Pancreas (tissue), 10 donors: ENCODE data around the gene ATXN10. TPM values are rescaled to one million over a fixed set of nuclear protein-coding genes. Genes with fewer than 3 reads are reported as not detected.

Experiments used
- ATAC-seq, 4 donors: fragments of 200-7000 bp; cut with Tn5 transposase; one replicate each; pipeline versions ENCODE4 v1.8.0 to v1.9.1; 2020; ENCODE audit warnings: mild to moderate bottlenecking in 4 of 4, moderate library complexity in 4 of 4
- DNase-seq, 6 donors: peaks; one replicate each; pipeline ENCODE4 v3.0.0-alpha.2; 2020
- FAIRE-seq: peaks from 2 replicates; lab custom pipeline; 2012; peaks lifted over from hg19 to GRCh38; lab: Jason Lieb, UNC
- H3K27ac ChIP-seq, 4 donors: fragments of 200-600 bp; sonication (generic); 1 replicate in 3 of 4; 2 replicates in 1 of 4; pipeline versions ENCODE4 v1.5.0 to v1.8.0; 2020
- H3K27me3 ChIP-seq, 4 donors: fragments of 200-600 bp; one replicate each; pipeline ENCODE4 v1.8.0; 2021
- H3K36me3 ChIP-seq, 3 donors: fragments of 200-600 bp; sonication (generic) in 1 of 3; one replicate each; pipeline versions ENCODE4 v1.5.0 to v1.8.0; 2020 to 2021
- H3K4me1 ChIP-seq, 3 donors: fragments of 200-600 bp; one replicate each; pipeline ENCODE4 v1.8.0; 2021
- H3K4me3 ChIP-seq, 4 donors: fragments of 200-600 bp; sonication (generic) in 2 of 4; one replicate each; pipeline versions ENCODE4 v1.5.0 to v1.8.0; 2020 to 2021
- H3K9me3 ChIP-seq, 4 donors: fragments of 200-600 bp; one replicate each; pipeline ENCODE4 v1.8.0; 2021
- WGBS, 2 donors: extraction: QIAGEN DNeasy Blood & Tissue Kit; methylation state at CpG; one replicate each; pipeline ENCODE4 v1.1.7; 2013; 5-methylcytosine and 5-hydroxymethylcytosine counted together
- intact Hi-C, 3 donors: fragments of 100-400 bp; cut with DNase I; formaldehyde crosslinking; loops; one replicate each; pipeline versions ENCODE4 v1.11.1 to v1.14.2; 2022
- polyA plus RNA-seq, 2 donors: library from polyadenylated mRNA; stranded (reverse); fragments of 200-250 nt; gene quantifications; one replicate each; pipeline ENCODE4 v1.2.3, GENCODE V29; 2013
- total RNA-seq, 6 donors: library from RNA; stranded (reverse); fragmentation: NEBNext Ultra II Directional in 4 of 6; extraction: Animal tissue kit (Norgen Biotek cat#: 25700) in 4 of 6; gene quantifications; one replicate each; pipeline versions ENCODE4 v1.2.1 to v1.2.4, GENCODE V29; 2021 to 2023
- TF ChIP-seq, protein P1 (sequence below), 4 donors: fragments of 200-600 bp; sonication (generic) in 3 of 4; IDR thresholded peaks; one replicate each; pipeline versions ENCODE4 v1.5.0 to v1.8.0; 2021; ENCODE audit warnings: antibody characterized with exemption in 4 of 4
- donor health status: healthy with polysubstance abuse.
- donor health status: DM: no; HTN: no; CAD: no; lungs with moderate emphysema.
- donor health status: DM: no; HTN: no; CAD: no.
- donor health status: control.
- donor health status: control.
- donor health status: Bipolar disorder and iron deficiency.
- donor health status: DM: yes; HTN: yes; CAD: no.
- donor health status: DM: no; HTN: no; CAD: no.
- donor health status: DM: no; HTN: no; CAD: no.
- donor health status: DM: yes; HTN: yes; CAD: no.

Gene ATXN10
- total and polyA plus RNA-seq, 8 donors, result 19.1 to 75.1 (median 62.4) TPM

DNA sequence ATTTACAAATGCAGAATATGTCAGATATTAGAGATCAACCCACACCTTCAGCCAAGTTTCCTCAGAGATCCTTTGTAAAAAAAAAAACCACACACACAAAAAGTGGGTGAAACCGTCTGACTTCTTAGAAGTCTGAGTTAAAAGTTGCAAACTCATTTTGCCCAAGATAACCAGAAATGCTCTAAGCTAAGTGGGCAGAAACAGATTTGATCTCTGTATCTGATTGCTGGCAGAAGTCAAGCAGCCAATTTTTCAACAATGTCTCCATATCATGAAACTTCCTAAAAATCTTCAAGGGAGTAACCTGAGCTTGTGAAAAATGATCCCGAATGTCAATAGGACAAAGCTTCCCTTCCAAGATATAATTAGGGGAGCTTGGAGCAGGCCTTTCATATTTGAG lies 28.6 kb upstream of the ATXN10 start:
- TF ChIP-seq, protein P1, sequence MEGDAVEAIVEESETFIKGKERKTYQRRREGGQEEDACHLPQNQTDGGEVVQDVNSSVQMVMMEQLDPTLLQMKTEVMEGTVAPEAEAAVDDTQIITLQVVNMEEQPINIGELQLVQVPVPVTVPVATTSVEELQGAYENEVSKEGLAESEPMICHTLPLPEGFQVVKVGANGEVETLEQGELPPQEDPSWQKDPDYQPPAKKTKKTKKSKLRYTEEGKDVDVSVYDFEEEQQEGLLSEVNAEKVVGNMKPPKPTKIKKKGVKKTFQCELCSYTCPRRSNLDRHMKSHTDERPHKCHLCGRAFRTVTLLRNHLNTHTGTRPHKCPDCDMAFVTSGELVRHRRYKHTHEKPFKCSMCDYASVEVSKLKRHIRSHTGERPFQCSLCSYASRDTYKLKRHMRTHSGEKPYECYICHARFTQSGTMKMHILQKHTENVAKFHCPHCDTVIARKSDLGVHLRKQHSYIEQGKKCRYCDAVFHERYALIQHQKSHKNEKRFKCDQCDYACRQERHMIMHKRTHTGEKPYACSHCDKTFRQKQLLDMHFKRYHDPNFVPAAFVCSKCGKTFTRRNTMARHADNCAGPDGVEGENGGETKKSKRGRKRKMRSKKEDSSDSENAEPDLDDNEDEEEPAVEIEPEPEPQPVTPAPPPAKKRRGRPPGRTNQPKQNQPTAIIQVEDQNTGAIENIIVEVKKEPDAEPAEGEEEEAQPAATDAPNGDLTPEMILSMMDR (IDR thresholded peaks at IDR 0.05), result no peak
- Histone ChIP-seq H3K27ac (no peak overlapping the region), H3K4me1 (no peaks in the 10 kb centered on the region), H3K36me3 (no peaks in the 10 kb centered on the region), H3K4me3 (no peak overlapping the region), H3K27me3 (no peaks in the 10 kb centered on the region), H3K9me3 (no peaks in the 10 kb centered on the region)
- no peak for DNase-seq
- intact Hi-C loops, result loop anchor here in 1 of 3 donors (10.0 kb wide), 1 partner anchor 222 kb away; no protein-coding TSS in a partner anchor
- no peak for ATAC-seq
- 32 to 40% methylated on average over 2 of the region's 2 CpGs for WGBS, 2 donors
- no peak for FAIRE-seq

DNA sequence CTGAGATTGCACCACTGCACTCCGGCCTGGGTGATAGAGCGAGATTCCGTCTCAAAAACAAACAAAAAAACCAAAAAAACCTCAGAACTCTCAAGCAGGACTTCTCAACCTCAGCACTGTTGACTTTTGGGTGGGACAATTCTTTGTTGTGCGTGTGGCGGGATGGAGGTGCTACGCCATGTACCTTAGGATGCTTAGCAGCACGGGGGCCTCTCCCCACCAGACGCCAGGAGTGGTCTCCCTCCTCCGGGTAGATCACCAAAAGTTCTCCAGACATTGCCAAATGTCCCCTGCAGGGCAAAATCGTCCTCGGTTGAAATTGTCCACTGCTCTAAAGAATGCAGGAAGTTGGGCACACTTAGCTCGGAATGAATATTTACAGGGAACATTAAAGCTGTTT lies 26.9 kb upstream of the ATXN10 start:
- Histone ChIP-seq H3K4me3 (no peak overlapping the region), H3K27me3 (no peaks in the 10 kb centered on the region), H3K36me3 (no peaks in the 10 kb centered on the region), H3K27ac (no peak overlapping the region), H3K9me3 (no peaks in the 10 kb centered on the region), H3K4me1 (no peaks in the 10 kb centered on the region)
- ATAC-seq, result no peak
- no peak for FAIRE-seq
- intact Hi-C loops, result loop anchor here in 1 of 3 donors (10.0 kb wide), 1 partner anchor 220 kb away; no protein-coding TSS in a partner anchor
- TF ChIP-seq, protein P1 (IDR thresholded peaks at IDR 0.05), result no peak
- WGBS, 2 donors, result 45 to 63% methylated on average over 12 of the region's 12 CpGs
- DNase-seq, result no peak

DNA sequence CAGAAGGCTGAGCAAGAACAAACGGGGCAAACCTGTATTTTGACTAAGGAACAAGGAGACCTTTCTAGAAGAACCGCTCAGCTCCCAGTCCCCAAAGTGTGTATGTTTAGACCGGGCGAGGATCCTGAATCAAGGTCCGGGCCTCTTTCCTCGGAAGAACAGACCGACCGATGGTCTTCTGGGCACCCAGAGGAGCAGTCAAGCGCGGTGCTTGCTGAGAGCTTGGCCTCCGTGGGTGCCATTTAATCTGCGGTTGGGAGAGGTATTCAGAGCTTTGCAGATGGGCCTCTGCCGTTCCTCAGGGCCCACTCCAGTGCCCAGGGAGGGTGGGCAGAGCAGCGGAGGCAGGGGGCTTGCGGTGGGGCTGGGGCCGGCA lies 26.5 kb upstream of the ATXN10 start:
- ATAC-seq (peak in 3 of 4 donors; percentile 17 to 25 (median 19)), DNase-seq (no peak), FAIRE-seq (no peak)
- H3K9me3 ChIP-seq, result no peaks in the 10 kb centered on the region
- H3K4me3 ChIP-seq, result no peak overlapping the region
- no peaks in the 10 kb centered on the region for H3K4me1 ChIP-seq
- TF ChIP-seq, protein P1 (IDR thresholded peaks at IDR 0.05), result no peak
- WGBS, 2 donors, result 29 to 31% methylated on average over 16 of the region's 16 CpGs
- no peaks in the 10 kb centered on the region for H3K27me3 ChIP-seq
- H3K36me3 ChIP-seq, result no peaks in the 10 kb centered on the region
- intact Hi-C loops, result loop anchor here in 1 of 3 donors (10.0 kb wide), 1 partner anchor 220 kb away; no protein-coding TSS in a partner anchor
- no peak overlapping the region for H3K27ac ChIP-seq

DNA sequence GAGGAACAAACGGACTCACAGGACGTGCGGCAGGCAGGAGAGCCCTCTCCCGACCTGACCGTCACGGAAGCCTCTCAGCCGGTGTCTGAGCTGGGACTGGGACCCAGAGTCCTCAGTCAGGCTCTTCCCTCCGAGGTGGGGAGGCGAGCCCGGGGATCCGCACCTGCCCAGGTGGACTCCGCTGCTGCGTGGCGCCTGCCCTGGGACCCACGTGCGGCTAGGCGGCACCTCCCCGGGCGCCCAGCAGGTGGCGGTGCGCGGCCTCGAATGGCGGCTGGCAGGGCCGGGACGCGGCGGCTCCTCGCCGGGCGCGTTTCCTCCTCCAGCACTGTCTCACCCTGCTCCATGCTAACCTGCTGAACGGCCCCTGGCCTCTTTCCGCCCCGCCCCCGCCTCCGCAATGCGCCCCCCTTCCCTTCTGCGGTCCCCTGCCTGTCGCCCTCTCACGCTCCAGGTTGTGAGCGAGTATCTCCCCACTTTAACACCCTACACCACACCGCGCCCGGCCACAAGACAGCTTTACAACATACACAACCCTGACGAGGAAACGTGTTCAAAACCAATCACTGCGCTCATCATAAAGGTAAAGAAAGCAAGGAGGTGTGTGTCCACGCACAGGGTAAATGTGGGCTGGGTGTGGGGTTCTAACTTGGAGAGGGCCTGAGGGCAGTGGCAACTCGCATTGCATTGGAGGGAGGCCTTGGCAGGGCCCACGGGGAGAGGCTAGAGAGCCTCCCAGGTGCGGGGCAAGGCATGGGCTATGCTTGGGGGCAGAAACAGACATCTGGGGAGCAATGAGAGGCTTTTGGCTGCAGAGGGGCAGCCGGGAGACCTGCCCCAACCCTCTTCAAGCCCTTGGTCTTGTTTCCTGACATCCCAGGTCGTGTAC lies 25.9 kb upstream of the ATXN10 start:
- no peaks in the 10 kb centered on the region for H3K4me1 ChIP-seq
- H3K27me3 ChIP-seq, result no peaks in the 10 kb centered on the region
- H3K36me3 ChIP-seq, result no peaks in the 10 kb centered on the region
- DNase-seq, result peak; percentile 45 to 96 (median 82)
- TF ChIP-seq, protein P1 (IDR thresholded peaks at IDR 0.05), result peak; percentile 93 to 95 (median 93)
- no peak overlapping the region for H3K27ac ChIP-seq
- no peaks in the 10 kb centered on the region for H3K9me3 ChIP-seq
- WGBS, 2 donors, result 20 to 24% methylated on average over 51 to 54 of the region's 54 CpGs
- FAIRE-seq, result no peak
- no peak overlapping the region for H3K4me3 ChIP-seq
- peak; percentile 96 to 99 (median 98) for ATAC-seq
- intact Hi-C loops, result loop anchor here in 1 of 3 donors (10.0 kb wide), 1 partner anchor 219 kb away; no protein-coding TSS in a partner anchor
